ELF-1 (cell line): Measurements from ENCODE around the gene ARHGAP42.
"Not testable (repeated sequence)": the region's sequence is repeated elsewhere in the genome, so short reads cannot be mapped to it uniquely, and the experiment has no call there.

Experiments
- DNase-seq: peaks from one replicate; pipeline ENCODE4 v3.0.0-alpha.2; 2016; ENCODE audit warnings: low read depth, low spot score

Gene ARHGAP42

GRCh38 chr11:100869328-100869727 is 182.2 kb downstream of the ARHGAP42 start:
- no peak for DNase-seq

- no peak for DNase-seq
These were observed 183.1 kb downstream of the ARHGAP42 start for GRCh38 chr11:100870138-100870537.

DNA sequence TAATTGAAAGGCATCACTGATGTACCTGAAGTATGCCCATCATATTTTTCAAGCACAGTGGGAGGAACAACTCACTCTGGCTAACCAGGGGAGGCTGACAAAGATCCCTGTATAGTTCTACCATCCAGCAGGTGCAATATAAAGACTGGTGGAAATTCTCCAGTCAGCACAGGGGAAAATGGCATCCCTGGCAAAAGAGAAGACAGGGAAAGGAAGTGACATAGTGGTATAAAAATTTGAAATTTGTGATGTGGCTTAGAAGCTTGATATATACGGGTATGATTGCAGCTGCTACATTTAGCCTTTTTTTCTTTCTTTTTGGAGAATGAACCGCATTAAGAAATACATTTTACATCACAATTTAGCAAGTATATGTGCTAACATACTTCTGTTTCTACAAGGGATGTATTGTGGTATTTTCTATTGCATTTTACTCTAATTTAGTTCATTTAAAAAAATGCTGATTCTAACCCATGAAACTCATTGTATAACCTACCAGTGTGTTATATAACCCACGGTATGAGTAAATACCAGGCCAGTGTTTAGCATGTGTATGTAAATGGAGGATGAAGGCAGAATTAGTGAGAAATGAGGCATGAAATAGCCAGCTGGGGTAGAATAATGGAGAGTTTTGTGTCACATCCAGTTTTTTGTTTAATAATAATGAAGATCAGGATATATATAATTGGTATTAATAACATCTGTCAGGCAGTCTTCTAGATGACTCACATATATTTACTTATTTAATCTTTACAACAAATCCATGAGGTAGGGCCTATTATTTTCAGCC is 186.1 kb downstream of the ARHGAP42 start:
- no peak for DNase-seq

- DNase-seq, result no peak
These were observed 187.1 kb downstream of the ARHGAP42 start for GRCh38 chr11:100874203-100874602.

- no peak for DNase-seq
These were observed 188.4 kb downstream of the ARHGAP42 start for GRCh38 chr11:100875521-100875869.

DNA sequence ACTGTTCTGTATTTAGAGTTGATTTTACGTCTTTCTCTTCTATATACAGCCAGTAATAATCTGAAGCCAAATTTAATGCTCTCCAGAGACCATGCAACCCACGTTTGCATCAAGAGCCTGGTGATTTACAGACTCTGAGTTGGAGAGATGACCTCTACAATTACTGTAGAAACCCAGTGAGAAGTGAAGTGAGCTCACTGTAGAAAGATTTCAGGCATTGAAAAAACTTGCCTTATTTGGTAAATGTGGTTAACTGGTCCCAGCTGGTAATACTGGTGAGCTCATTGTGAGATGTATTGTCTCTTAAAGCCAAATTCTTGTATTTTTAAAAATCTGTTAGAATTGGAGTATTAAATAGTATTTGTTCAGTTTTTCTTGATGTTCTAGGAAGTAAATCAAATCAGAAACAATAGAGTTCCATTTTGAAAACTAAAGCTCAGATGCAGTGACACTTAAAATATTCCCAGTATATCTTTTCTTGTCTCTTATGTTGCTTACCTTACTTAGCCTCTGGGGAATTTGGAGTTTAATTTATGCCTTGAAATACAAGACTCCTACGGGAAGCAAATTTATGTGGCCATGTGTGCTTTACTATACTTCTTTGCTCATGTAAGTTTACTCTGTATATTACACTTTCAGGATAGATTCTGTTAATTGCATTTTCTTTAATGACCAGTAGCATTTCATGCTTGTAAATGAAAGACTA is 189.9 kb downstream of the ARHGAP42 start:
- DNase-seq, result no peak

DNA sequence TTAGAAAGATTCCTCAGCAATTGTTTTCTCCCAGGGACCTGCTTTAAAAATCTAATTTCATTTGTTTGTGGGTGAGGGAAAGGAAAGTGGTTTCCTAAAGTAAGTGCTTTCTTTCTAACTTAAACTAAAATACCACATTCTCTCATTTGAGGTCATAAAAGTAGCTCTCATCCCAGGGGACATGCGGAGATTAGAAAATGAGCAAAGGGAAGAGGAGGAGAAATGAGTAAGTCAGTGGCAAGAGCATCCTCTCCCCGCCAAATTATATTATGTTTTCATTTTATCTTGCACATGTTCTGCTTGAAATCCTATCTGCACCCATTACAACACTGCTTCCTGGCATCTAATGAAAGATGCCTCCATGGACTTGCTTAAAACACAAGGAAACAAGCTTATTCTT is 191.4 kb downstream of the ARHGAP42 start:
- no peak for DNase-seq

GRCh38 chr11:100882957-100883356 is 195.9 kb downstream of the ARHGAP42 start:
- no peak for DNase-seq

- DNase-seq, result no peak
These were observed 196.7 kb downstream of the ARHGAP42 start for GRCh38 chr11:100883830-100884229.

DNA sequence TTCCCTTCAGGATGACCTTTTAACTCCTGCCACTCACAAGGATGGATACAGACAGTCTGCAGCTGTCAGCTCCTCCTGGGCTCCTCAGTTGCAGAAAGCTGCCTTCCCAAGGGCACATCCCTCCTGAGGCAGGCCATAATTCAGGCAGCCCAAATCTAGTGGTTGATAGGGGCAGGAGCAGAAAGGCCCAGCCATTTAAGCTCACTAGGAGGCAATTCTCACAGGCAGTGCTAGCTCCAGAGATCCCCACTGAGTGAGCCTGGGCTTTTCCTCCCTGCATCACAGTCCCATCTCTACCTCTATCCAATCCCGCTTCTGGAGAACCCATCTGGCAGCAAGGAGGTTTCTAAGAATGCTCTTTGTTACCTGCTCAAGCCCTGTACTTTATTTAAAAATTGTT is 200.6 kb downstream of the ARHGAP42 start:
- DNase-seq, result no peak

DNA sequence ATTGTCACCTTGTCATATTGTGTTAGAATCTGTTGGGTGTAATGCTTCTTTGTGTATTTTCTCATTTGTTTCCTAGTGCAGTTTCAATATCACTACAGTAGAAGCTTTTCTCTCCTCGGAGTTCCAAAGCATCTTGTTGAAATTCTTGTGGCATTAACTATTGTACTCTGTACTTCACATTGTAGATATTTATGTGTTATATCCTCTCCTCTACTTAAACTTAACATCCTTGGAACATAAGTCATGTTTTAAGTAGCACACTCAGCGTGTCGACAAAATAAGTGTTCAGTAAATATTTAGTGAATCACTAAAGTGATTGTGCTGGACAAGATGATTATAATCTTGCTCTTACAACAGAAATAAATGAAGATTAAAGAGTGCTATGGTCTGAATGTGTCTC is 201.7 kb downstream of the ARHGAP42 start:
- no peak for DNase-seq

- DNase-seq, result no peak
These were observed 202.7 kb downstream of the ARHGAP42 start for GRCh38 chr11:100889758-100890157.

GRCh38 chr11:100890789-100891188 is 203.7 kb downstream of the ARHGAP42 start:
- no peak for DNase-seq

- no peak for DNase-seq
These were observed 205.8 kb downstream of the ARHGAP42 start for GRCh38 chr11:100892886-100893285.

DNA sequence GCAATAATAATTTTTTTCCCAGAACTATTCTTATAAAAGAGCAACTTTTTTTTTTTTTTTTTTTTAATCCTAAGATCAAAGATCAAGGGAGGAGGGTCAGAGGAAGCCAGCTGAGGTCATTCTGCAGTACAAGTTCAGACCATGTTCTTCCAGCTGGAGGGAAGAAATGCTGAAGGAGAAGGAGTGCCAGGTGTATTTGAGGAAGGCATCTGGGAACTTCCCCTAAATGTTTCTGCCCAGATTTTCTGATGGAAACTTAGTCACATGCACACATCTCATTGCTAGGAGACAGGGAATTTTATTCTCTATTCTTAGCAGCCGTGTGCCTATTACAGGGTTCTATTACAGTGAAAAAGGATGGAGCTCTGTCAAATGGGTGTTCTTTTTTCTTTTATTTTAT is 208.4 kb downstream of the ARHGAP42 start:
- no peak for DNase-seq

- not testable (repeated sequence) for DNase-seq
These were observed 208.9 kb downstream of the ARHGAP42 start for GRCh38 chr11:100895976-100896375.

GRCh38 chr11:100901471-100901870 is 214.4 kb downstream of the ARHGAP42 start:
- DNase-seq, result not testable (repeated sequence)

DNA sequence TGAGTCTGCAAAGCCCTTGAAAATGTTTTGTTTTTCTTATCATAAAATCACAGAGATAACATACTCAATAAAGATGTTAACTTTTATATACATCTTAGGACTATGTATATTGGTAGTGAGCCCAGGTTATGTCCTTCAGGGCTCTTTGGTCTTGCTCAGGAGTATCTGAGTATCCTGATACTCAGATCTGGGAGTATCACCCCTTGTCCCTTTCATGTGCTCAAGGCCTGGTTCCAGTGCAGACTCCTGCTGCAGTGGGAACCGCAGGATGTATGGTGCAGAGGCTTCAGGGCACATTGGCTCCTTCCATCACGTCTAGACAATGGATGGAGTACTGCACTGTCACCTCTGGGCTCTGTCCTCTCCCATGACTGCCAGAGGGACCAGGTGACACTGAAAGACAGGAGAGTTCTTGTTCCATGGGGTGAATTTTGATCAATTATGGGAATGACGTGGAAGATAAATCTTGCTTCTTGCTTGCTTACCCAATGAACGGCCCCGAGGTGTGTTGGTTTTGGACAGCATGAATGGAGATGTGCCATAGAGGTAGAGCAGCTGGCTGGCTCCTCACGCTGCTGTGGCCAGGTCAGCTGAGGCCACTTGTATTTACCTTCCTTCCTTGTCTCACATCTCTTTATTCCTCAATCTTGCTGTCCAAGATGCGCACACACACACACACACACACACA is 215.5 kb downstream of the ARHGAP42 start:
- DNase-seq, result no peak

DNA sequence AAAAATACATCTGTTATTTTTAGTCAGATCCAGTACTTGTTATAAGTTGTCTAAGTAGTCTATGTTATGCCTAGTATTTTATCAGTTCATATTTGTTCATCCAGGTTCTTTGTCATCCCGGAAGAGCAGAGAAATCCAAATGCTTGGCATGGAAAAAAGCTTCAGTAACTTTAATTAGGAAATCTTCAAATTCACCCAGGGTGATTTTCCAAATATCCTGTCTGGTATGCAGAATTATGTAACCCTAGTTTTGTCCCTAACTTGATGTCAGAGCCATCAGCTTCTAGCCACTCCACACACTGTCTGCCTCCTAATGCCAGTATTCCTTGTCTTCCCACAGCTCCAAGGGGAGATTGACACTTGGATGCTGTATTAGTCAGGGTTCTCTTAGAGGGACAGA is 216.2 kb downstream of the ARHGAP42 start:
- DNase-seq, result no peak

DNA sequence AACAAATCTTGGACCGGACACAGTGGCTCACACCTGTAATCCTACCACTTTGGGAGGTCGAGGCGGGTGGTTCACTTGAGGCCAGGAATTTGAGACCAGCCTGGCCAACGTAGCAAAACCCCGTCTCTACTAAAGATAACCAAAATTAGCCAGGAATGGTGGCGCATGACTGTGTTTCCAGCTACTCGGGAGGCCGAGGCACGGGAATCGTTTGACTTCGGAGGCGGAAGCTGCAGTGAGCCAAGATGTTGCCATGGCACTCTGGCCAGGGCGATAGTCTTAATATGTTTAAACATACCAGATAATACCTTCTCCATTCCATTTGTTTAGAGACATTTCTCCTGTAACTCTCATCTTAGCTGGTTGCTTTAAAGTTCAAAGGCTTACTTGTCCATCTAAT is 218.6 kb downstream of the ARHGAP42 start:
- DNase-seq, result no peak

GRCh38 chr11:100908746-100909145 is 221.7 kb downstream of the ARHGAP42 start:
- DNase-seq, result no peak

DNA sequence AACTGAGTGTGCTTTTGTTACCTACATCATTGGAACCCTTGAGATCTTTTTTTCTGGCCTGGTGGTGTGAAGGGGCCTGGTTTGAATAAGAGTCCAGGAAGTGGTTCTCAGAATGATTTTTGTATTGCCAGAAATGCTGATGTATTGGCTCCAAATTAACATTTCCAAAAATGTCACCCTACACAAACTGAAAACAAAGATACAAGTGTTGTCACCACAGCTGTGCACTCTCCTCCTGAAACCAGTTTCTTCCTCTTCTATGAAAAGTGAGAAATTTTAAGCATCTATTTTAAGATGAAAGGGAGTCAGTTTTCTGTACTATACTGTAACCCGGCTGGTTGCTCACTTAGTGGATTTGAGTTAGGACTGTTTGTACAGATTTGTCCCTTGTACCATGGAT is 223.7 kb downstream of the ARHGAP42 start:
- DNase-seq, result no peak
